Fibroblast of lung (primary cell): ENCODE measurements around the gene HTR3B.

Source experiments
- EZH2 ChIP-seq: IDR thresholded peaks from 2 replicates; pipeline ENCODE4 v1.5.1; 2012; ENCODE audit warnings: low read length, control low read depth, mild to moderate bottlenecking; ENCODE audit errors: missing control alignments
- TF ChIP-seq, protein P1 (sequence below), 2 donors: IDR thresholded peaks in 1 of 2; conservative IDR thresholded peaks in 1 of 2; 1 replicate in 1 of 2; 2 replicates in 1 of 2; pipeline ENCODE4 v1.5.1; 2011 to 2012; ENCODE audit warnings: low read length in 2 of 2, control low read depth in 1 of 2, inconsistent platforms in 1 of 2, low read depth in 1 of 2, mild to moderate bottlenecking in 1 of 2

DNA sequence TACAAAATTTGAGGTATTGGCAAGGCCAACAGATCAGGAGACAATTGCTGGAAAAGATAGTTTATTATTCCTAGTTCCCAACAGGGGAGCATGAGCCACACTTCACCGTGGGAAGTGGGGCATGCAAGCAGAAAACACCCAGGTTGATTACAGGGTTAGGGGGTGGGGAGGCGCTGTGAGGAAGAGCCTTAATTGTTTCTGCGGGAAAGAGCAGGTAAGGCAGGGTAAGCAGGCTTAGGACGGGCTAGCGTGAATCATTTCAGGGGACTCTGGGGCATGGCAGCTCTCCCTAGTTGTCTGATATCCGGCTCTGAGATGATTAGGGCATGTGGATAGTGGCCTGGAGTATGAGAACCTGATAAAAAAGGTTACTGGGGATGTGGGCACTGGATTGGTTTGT is 49.6 kb downstream of the HTR3B start:
- TF ChIP-seq EZH2: no peak
- TF ChIP-seq, protein P1, sequence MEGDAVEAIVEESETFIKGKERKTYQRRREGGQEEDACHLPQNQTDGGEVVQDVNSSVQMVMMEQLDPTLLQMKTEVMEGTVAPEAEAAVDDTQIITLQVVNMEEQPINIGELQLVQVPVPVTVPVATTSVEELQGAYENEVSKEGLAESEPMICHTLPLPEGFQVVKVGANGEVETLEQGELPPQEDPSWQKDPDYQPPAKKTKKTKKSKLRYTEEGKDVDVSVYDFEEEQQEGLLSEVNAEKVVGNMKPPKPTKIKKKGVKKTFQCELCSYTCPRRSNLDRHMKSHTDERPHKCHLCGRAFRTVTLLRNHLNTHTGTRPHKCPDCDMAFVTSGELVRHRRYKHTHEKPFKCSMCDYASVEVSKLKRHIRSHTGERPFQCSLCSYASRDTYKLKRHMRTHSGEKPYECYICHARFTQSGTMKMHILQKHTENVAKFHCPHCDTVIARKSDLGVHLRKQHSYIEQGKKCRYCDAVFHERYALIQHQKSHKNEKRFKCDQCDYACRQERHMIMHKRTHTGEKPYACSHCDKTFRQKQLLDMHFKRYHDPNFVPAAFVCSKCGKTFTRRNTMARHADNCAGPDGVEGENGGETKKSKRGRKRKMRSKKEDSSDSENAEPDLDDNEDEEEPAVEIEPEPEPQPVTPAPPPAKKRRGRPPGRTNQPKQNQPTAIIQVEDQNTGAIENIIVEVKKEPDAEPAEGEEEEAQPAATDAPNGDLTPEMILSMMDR (conservative IDR thresholded peaks at IDR 0.05 in 1 of 2, IDR thresholded peaks at IDR 0.05 in 1 of 2; ENCODE audit: low read depth in 1 of 2, low read length in 2 of 2): no peak
